D721Med (cell line): Measurements from ENCODE around the gene CA14.
A peak's percentile ranks its signal among the peaks of the same experiment; 100 is the strongest.

ENCODE experiments used
- DNase-seq: peaks from one replicate; pipeline ENCODE4 v3.0.0; 2011; ENCODE audit warnings: low spot score; ENCODE audit not compliant: insufficient read length
- FAIRE-seq: peaks from 2 replicates; lab custom pipeline; 2011; peaks lifted over from hg19 to GRCh38; lab: Jason Lieb, UNC
- CTCF ChIP-seq: IDR thresholded peaks from 2 replicates; pipeline ENCODE4 v1.5.1; 2012; ENCODE audit warnings: mild to moderate bottlenecking, control low read depth; ENCODE audit not compliant: insufficient read depth; ENCODE audit errors: missing control alignments

Gene CA14

DNA sequence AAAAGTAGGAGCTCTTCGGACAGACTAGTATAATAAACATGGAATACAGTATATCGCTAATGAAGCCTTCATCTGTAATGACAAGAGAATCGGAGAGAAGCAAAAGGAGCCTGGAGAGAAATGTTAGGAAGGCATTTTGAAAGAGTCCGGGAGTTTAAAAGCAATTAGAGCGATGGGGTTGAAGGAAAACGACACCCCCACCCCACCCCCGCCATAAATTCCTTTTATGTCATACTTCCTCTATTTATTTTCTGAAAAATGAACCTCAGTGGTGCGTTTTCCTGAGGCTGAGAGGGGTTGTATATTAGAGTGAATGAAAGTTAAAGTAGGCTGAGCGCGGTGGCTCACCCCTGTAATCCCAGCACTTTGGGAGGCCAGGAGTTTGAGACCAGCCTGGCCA, 11.9 kb downstream of the CA14 start:
- TF ChIP-seq CTCF, result no peak
- no peak for FAIRE-seq
- no peak for DNase-seq

GRCh38 chr1:150271291-150271959, 13.9 kb downstream of the CA14 start:
- TF ChIP-seq CTCF, result no peak
- FAIRE-seq (no peak), DNase-seq (no peak)

- TF ChIP-seq CTCF, result no peak
- FAIRE-seq (no peak), DNase-seq (no peak)
Observed at GRCh38 chr1:150273311-150273710, 15.7 kb downstream of the CA14 start.

GRCh38 chr1:150280138-150280707, 22.6 kb downstream of the CA14 start:
- FAIRE-seq (no peak), DNase-seq (no peak)
- no peak for TF ChIP-seq CTCF

DNA sequence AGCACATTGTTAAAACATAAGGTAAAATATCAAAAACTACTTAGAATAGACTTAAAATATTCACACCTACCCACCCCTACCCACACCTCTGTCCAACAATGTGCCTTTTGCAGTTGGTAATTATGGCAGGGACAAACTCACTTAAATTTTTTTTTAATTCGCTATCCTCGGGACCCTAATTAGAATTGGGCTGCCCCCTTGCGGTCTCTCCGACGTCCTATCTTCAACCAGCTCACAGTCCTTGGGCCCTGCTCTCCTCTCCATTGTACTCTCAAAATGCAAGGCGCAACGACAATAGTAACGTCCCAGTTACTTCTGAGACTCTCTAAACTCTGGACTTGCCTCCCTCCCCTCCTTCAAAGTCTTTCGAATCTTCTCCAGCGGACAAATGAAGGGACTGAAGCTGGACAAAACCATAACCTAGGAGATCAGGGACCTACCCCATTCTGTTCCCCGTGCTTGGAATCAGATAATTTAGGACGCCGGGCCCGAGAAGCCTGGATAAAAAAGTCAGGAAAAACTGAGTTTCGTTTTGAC, 23.7 kb downstream of the CA14 start:
- FAIRE-seq, result no peak
- TF ChIP-seq CTCF, result peak; percentile 81
- no peak for DNase-seq

GRCh38 chr1:150281758-150282557, 24.4 kb downstream of the CA14 start, which contains the start of gene CIART:
Gene CIART (plus strand): TSS chr1:150282554. CDS start chr1:150283268, 714 bp downstream.
- no peak for DNase-seq
- no peak for FAIRE-seq
- no peak for TF ChIP-seq CTCF

DNA sequence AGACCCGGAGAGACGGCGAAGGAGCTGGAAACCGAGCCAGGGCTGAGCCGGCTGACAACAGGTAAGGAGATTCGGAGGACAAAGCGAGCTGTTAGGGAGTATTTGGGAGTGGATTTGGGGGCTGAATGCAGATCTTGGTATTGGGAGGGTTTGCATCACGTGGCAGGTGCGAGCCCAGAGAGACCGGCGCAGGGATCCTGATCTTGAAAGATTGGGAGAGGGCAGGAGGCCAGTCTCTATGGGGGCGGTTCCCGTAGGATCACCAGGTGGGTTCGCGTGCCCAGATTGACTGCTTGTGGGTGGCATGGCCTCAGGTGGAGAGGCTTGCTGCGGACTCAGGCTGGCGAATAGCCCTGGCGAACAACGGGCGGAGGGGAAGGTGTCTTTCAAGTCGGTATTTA, 25.0 kb downstream of the CA14 start:
- DNase-seq (no peak), FAIRE-seq (no peak)
- TF ChIP-seq CTCF, result no peak
